ENCODE measurements around the gene PRKG1. TPM values are rescaled to one million over a fixed set of nuclear protein-coding genes. Genes with fewer than 3 reads are reported as not detected.

The PRKG1 gene
- total and polyA plus RNA-seq, 2 experiments from 2014 or later: 18.2 to 21.1 TPM

- no peak overlapping the region for H3K27ac ChIP-seq (ENCODE audit: low read depth)
- ATAC-seq: no peak
Measured at GRCh38 chr10:52318136-52318701, 1243.9 kb downstream of the PRKG1 start.

More at GRCh38 chr10:52318136-52318701, 1243.9 kb downstream of the PRKG1 start:
- Histone ChIP-seq H3K36me3 (ENCODE audit: insufficient read depth) (no peaks in the 10 kb centered on the region), H3K27me3 (ENCODE audit: insufficient read depth) (peaks cover 49% of the 10 kb centered on the region), H3K4me2 (no peak overlapping the region), H3F3A (replicated peaks; ENCODE audit: low read depth) (no peaks in the 10 kb centered on the region), H2AFZ (no peak overlapping the region), H3K9me2 (ENCODE audit: insufficient read depth) (no peaks in the 10 kb centered on the region), H3K79me2 (replicated peaks; ENCODE audit: insufficient read depth) (no peaks in the 10 kb centered on the region), H4K20me1 (replicated peaks; ENCODE audit: insufficient read depth) (0 out of 2 replicates have a peak, but pooled peaks cover 4% of the 10 kb centered on the region), H3K4me1 (ENCODE audit: insufficient read depth) (peaks cover 4% of the 10 kb centered on the region; the same call in 1 of the 2 replicates), H3K4me3 (no peak overlapping the region)
- H3K36me3 Mint-ChIP-seq (ENCODE audit: low read depth): no peaks in the 10 kb centered on the region
- H3K9me3 Mint-ChIP-seq: no peaks in the 10 kb centered on the region
- no peak overlapping the region for H3K27ac Mint-ChIP-seq
- H3K4me1 Mint-ChIP-seq: peaks cover 9% of the 10 kb centered on the region
- peaks cover 34% of the 10 kb centered on the region for H3K27me3 Mint-ChIP-seq (ENCODE audit: insufficient read depth, low read depth, poor library complexity)
- DNase-seq (ENCODE audit: low spot score): no peak
- no peak overlapping the region for H3K4me3 Mint-ChIP-seq
- TF ChIP-seq REST (IDR thresholded peaks at IDR 0.05; ENCODE audit: unreplicated experiment) (no peak), POLR2AphosphoS5 (IDR thresholded peaks at IDR 0.05; ENCODE audit: low read depth) (no peak), ETS1 (IDR thresholded peaks at IDR 0.05) (no peak), EZH2 (IDR thresholded peaks at IDR 0.05; ENCODE audit: low read depth, unreplicated experiment) (no peak), CREB1 (CRISPR knock-in tag; IDR thresholded peaks at IDR 0.05; ENCODE audit: low read depth) (no peak), CTCF (conservative IDR thresholded peaks at IDR 0.05; ENCODE audit: low read depth in 2 of 2) (no peak), ZNF462 (CRISPR knock-in tag; IDR thresholded peaks at IDR 0.05) (no peak), ZNF331 (CRISPR knock-in tag; IDR thresholded peaks at IDR 0.05; ENCODE audit: low read depth) (no peak), STAT1 (IDR thresholded peaks at IDR 0.05; ENCODE audit: unreplicated experiment) (no peak), JUNB (IDR thresholded peaks at IDR 0.05; ENCODE audit: unreplicated experiment) (no peak), NANOG (IDR thresholded peaks at IDR 0.05; ENCODE audit: borderline replicate concordance) (no peak), ZNF114 (CRISPR knock-in tag; IDR thresholded peaks at IDR 0.05) (no peak), EZH2phosphoT487 (IDR thresholded peaks at IDR 0.05; ENCODE audit: unreplicated experiment) (no peak)

All from GM23338 (cell line).